CD4-positive, alpha-beta T cell treated with Interleukin-10 for 1 hour (primary cell): ENCODE measurements around the gene RPUSD4.
A peak's percentile ranks its signal among the peaks of the same experiment; 100 is the strongest.

Experiments
- DNase-seq: peaks from one replicate; pipeline ENCODE4 v3.0.0-alpha.2; 2020

Gene RPUSD4

DNA sequence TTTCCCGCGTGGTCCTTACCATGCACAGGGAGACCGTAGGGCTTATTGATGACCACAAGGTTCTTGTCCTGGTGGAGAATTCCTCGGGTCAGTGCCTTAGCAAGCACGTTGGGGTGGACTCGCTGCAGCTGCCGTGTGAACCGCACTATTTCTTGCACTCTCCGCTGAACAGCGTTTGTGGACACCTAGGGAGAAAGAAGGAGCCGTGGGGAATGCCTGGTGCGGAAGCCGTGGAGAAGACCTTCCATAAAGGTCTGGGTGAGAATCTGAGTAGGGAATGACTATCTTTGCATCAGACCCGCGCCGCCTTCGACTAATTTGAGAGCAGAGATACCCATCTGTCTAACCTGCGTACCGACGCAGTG is 597 bp downstream of the RPUSD4 start:
- no peak for DNase-seq

DNA sequence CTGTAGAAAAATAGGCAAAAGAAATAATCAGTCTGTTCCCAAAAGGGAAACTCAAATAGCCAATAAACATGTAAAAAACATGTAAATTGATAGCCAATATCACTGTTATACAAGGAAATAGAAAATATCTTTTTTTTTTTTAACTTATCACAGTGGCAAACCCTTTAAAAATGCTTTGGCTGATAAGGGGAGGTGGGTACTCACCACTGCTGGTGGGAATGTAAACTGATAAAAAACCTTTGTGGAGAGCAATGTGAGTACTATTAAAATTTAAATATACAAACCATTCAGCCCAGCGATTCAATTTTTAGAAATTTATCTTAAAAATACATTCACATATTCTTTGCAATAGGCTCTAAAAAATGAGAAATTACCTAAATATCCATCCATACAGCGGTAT is 3.6 kb downstream of the RPUSD4 start:
- no peak for DNase-seq

DNA sequence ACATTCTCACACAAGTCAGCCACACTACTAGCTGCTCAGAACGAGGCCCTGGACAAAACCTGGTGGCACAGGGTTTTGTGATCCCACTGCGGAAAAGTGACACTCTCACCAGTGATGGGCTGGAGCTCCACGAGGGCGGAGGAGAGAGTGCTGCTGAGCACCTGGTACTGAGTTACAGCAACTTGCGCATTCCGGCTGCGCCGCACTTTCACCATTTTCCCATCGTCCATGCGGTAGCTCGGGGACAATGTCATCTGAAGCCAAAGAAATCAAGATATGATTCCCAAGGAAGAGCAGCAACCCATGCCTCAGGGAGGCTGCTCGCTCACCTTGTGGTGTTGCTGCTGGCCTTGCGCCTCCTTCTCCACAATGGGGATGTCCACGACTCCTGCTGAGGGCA is 6.1 kb downstream of the RPUSD4 start:
- no peak for DNase-seq

DNA sequence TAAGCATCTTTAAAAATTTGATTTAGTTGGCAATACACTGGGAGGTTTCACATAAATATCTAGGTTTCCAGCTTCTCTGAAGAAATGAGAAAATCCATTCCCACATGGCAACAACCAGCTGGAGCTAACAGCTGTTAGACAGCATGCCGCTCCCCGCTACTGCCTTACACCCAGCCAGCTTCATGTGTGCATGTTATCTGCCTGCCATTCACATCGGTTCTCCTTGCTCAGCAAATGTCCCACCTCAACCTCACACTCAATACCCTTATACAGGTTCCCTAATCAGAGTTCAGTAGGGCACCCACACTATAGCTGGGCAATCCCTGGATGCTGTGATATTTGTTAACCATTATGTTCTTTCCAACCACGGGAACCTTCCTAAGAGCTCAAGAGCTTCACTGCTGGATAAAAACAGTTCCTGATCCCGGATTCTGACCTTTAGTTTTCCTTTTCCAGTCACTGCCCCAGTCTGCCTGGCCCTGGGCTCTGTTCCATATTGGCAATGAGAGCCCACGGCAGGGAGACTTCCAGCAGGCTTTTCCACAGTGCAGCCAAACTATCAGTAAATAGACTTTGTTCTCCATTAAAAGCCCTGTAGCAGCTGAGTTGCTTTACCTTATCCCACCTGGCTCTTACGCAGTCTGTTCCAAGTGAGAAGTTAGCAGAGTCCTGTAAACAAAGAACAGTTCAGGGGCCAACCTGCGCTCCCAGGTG is 8.6 kb downstream of the RPUSD4 start:
- no peak for DNase-seq

DNA sequence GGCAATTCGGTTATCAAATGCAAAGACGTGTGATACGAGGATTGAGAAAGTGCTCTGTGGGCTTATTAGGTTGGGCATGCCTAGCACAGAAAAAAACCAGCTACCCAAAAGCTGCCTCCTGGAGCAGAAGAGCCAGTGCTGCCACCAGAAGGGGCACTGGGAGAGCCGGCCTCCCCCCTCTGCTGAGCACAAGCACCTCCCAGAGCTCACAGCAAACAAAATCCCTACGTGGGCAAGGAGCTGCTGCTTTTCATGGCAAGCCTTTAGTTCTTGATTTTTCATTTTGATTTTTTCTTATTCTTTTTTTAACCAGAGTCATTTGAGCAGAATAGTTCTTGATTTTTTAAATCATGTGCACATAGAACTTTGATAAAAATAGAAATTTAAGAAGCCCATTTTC is 12.8 kb downstream of the RPUSD4 start:
- DNase-seq: no peak

DNA sequence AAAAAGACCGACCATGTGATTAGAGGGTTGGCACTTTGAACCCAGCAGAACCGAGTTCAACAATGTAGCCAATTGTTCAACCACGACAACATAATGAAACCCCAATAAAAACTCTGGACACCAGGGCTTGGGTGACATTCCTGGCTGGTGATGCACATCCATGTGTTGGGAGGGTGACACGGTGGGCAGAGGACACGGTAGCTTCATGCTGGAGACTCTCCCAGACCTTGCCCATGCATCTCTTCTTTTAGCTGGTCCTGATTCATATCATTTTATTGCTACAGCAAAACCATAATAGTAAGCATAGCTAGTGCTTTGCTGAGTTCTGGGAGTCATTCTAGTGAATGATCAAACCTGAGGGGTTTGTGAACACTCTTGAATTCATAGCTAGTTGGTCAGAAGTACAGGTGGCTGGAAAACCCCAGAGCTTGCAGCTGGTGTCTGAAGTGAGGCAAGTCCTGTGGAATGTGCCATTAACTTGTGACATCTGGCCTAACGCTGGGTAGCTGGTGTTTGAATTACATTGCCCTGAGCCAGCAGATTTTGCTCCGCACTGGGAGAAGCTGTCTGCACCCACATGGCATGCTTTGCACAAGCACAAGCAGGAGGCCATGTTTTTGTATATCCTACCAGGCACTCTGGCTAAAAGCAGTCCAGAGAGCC is 14.0 kb downstream of the RPUSD4 start:
- no peak for DNase-seq

DNA sequence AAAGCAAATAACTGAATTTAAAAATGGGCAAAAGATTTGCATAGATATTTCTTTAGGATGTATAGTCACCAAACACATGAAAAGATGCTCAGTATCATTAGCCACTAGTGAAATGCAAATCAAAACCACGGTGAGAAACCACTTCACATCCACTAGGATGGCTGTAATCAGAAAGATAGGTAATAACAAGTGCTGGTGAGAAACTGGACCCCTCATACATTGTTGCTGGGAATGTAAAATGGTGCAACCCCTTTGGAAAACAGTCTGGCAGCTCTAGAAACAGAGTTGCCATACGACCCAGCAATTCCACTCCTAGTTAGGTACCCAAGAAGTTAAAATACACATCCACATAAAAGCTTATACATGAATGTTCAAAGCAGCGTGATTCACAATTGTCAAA is 16.3 kb downstream of the RPUSD4 start:
- no peak for DNase-seq

DNA sequence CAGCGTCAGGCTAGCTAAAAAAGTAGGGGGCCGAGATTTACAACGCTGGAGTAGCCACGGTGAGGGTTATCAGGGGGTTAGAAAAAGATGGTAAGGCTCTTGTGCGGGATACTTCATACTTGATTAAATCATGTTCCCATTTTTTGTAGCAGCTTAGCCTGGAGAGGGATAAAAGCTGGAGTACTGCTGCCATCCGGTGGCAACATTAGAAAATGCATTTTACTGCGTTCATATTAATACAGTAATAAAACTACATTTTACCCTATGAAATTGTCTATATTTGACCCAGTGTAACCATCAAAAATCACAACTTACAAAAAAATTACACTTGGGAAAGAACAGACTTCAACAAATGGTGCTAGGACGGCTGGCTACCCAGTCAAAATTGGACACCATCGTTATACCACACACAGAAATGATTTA is 17.3 kb downstream of the RPUSD4 start:
- peak; percentile 47 for DNase-seq

DNA sequence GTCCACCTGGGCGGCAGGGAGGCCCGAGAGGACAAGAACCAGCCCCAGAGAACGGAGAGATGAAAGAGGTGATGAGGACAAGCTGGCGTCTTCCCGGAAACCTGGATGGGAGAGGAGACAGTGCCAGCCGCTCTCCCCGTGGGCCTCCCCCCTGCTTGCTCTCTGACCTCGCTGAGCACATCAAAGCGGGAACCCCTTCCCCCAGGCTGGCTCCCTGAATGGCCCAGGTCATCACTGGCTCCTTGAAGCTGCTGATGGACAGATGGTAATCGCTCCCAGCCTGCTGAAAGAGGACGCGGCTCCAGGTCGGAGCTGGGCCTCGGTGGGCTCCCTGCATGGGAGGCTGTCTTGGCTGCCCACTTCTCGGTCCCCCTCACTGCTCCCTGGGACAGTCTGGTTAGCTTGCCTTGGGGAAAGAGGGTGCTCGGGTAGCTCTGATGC is 18.4 kb downstream of the RPUSD4 start:
- DNase-seq: no peak

DNA sequence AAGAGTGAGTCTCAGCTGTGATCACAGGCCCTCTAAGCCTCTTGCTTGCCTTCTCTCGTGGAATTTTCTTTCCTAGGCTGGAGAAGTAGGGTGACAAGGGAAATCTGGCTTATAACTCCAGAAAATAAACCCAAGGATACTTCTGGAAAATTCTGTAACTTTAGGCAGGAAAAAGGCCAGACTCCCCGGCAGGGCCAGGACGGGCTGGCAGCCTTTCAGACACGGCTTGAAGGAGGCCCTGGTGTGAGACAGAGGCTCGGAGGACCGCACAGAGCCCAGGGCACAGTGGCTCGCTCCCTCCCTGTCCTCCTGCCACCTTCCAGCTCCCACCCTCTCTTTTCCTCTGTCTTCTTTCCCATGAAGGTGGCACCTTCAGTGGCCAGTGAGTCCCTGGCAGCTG is 19.1 kb downstream of the RPUSD4 start:
- DNase-seq: no peak

DNA sequence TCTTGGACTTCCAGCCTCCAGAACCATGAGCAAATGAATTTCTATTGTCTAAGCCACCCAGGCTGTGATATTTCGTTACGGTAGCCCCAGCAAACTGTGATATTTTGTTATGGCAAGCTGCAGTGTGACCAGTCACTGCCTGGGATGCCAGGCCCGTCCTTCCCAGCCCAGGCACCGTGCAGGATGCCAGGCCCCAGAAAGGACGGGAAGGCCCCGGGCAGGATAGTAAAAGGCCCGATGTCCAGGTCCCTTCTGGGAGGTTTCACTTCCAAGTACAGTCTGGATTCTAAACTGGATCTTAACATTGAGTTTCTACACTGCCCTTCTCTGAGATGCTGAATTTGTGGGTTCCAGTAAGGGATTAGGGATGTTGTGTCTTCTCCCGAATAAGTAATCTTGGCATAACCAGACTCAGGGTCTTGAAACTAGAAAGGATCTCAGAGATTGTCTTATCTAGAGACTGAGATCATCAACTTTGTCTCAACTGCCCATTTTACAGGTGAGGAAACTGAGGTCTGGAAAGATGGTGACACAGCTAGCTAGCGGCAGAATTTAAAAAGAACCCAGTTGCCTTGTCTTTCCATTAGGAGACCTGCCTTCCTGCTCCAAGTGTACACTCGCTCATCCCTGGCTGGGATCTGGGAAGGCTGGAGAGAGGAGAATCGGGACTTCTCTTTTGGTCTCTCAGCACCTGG is 19.9 kb downstream of the RPUSD4 start:
- no peak for DNase-seq

DNA sequence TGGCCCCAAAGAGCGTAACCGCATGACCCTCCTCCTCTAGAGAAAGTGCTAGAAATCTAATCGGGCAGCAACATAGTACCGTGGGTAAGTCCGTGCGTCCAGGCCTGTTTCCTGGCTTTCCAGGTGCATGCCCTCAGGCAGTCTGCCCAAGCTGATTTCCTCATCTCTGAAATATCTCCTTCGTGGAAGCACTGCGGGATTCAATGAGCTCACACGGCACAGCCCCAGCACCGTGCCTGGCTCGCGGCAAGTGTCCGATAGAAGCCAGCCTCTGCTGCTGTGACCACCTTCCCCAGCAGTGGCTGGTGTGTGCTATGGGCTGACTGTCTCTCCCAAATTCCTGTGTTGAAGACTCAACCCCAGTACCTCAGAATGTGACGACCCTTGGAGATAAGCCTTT is 20.7 kb downstream of the RPUSD4 start:
- no peak for DNase-seq

DNA sequence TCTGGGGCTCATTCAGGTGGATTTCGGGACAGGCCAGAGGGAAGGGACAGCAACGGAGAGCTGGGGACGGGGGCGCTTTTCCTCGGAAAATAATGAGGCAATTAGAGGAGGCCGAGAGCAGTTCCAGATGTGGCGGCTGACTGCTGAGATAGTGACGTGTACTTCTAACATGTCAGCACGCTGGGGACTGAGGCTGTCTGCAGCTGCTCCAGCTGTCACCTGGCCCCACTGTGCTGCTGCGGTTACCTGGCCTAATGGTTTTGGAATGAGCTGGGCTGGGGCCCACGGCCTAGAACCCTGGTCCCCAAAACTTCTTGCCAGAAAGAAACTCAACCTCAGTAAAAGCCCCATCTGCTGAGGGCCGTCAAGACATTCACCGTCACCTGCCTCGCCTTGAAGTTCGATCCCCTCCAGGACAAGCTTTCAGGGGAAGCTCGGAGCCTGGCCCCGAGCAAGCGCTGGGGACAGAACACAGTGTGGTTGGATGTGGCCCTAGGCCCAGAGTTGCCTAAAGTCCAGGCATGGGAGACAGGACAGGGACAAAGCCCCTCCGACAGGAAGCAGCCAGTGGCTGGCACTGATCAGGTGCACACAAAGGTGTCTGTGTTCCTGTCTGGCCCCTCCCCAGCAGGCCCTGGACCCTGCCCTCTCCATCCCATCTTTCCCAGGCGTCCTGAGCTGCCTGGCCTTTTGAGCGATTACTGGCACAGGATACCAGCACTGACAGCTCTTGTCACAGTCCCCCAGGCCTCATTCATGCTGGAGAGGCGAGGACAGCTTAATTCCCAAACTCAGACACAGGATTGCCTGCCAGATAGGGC is 22.1 kb downstream of the RPUSD4 start:
- no peak for DNase-seq

DNA sequence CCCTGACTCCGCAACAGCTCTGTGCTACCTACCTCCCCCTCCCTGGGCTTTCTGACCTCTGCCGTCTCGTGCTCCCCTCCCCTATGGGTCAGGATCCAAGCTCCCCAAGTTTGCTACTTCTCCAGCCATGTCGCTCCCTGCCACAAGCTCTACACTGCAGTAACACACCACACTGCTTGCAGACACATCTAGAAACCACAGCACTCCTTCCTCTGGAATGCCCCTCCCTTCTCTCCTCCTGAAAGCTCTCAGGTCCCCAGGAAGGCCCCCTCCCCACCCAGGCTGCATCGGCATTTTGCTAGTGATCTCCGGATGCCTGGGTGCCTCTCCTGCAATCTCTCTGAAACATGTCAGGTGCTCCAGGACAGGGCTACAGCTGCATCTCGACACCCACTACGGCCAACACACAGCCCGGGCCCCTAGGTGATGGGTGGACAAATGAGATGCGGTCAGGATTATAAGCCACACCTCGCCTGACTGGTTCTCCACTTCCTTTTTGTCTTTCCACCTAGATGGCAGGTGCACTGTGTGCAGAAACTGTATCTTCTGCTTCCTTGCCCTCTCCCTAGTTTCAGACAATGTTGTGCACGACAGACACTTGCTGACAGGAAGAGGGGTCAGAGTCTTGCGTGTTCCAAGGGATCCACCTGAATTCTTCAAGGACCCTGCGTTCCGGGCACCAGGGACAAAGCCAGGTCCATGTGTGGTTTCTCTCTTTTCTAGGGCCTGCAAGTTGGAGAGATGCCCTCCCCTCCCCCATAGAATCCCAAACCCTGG is 22.9 kb downstream of the RPUSD4 start:
- no peak for DNase-seq

DNA sequence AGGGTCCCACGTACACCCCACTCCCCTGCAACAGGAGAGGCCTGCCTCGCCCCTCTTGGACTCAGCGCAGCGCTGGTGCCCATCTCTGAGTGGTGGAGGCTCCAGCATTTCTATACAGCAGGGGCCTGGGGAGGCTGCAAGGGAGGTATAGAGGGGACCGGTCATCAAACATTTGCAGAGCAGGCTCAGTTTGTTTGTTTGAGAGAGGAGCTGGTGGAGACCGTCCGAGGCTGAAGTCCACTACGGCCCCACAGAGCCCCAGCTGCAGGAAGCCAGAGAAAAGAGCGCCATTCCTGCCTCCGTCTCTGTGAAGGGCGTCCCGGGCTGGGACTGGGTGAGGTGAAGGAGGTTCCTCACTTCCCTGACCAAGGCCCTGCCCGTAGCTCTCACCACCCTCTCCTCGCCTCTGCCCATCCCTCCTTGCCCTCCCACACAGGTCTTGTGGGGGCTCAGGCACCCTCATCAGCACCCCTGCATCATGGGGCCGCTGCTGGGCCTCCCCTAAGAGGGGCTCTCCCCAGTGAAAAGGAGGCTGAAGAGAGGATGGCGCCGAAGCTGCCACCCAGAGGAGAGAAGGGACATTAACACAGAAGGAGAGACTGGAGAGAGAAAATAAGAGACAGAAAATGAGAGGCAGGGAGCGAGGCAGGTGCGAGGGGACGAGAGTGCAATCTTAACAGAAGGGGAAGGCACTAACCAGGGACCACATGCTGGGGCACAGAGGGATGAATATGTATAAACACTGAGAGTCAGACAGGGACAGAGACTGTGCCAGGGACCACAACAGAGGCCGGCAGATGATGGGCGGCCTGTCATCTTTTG is 24.5 kb downstream of the RPUSD4 start:
- no peak for DNase-seq

DNA sequence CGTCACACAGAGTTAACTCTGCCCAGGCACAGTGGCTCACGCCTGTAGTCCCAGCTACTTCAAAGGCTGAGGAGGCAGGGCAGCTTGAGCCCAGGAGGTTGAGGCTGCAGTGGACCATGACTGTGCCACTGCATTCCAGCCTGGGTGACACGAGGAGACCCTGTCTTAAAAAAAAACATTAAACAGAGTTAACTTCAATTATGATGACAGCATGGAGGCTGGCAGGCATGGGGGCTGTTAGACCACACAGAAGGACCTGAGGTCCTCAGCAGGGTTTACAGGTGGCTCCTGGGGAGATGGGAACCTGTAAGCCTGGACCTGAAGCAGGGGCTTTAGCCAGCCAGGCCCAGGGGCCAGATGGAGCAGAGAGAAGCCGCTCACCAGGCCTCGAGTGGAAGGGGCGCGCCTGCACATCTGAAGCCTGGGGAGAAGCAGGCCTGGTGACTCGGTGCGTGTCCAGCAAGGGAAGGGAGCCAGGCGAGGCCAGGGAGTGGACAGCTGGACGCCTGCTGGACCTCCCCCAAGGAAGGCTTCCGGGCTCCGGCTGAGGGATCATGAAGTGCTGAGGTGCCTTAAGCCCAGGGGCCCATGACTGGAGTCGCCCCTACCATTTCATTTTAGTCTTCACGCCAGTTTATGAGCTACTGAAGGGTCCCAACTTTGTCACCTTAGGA is 25.3 kb downstream of the RPUSD4 start:
- DNase-seq: no peak

DNA sequence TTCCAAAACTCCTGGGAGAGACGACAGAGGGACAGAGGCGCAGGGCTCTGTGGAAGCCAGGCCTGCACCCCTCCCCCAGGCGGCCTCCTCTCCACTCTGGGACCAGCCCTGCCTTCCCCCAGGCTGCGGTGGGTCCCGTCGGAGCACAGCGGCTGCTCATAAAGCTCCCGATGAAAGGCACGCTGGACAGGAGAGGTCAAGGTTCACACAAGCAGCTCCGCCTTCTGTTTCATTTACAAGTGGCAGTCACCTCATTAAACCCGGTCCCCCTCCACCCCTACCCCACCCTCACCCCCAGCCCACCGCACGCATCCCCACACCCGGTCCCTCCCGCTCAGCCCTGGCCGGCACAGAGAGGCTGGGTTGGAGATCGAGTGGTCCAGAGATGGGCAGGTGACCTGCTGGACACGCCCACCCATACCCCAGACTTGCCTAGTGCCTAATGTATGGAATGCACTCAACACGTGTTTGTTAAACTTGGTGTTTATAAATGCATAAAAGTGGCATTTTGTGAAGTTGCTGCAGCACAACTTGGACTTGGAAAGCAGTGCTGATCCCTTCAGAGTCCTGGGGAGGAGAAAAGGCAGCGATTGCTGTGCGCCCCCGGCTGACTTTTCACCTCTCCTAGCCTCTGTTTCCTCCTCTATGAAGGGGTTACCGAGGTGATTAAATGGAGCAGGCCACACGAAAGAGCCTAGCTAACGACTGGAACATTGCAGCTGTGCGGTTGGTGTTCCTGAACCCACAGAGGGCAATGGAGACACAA is 26.0 kb downstream of the RPUSD4 start:
- DNase-seq: no peak

DNA sequence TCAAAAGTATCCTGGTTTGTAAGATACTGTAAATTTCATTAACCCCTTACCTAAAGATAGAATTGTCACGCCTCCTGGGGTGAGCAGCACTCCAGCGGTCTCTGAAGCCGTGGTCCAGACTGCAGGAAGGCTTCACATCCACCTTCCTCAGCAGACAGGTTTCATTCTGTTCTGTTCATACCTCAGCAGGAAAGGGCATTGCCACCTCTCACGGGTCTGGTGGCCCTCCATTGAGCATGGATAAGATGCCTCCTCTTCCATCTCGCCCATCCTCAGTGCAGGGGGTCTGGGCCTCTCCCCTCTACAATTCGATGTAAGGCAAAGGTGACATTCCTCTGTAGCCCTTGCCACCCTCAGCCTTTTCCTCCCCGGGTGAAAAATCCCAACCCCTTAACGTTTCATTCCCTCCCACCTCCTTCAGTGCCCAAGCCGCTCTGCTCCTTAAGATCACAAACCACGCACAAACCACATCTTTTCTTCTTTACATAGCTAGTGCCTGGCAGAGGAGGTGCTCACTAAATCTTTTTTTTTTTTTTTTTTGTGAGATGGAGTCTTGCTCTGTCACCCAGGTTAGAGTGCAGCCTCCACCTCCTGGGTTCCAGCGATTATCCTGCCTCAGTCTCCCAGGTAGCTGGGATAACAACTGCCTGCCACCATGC is 28.5 kb downstream of the RPUSD4 start:
- DNase-seq: no peak

DNA sequence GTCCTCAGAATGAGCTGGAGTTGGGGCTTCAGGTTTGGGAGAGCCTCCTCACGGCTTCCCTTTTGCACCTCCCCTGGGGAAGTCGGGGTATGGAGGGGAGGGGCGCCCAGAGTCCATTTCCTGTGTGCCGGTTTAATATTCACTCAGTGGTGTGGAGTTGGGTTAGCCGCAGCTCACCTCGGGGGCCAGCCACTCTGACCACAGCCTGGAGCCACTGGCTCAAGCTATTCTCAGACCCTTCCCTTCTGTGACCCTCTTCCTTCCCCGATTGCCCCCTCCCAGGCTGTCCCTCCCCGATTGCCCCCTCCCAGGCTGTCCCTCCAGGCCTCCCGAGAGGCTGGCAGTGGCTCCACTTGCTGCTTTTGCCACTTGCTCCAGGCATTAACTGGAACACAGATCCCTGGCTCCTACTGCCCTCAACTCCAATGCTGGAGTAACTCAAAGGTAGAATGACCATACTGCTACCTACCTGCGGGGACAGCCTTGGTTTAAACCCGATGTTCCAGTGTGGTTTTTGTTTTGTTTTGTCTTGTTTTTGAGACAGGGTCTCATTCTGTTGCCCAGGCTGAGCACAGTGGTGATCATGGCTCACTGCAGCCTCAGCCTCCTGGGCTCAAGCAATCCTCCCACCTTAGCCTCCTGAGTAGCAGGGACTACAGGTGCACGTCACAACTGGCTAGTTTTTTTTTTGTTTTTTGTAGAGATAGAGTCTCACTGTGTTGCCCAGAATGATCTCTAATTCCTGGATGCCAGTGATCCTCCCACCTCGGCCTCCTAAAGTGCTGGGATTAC is 29.3 kb downstream of the RPUSD4 start:
- DNase-seq: no peak
